GM19025 (cell line): Measurements from ENCODE around the gene KRTAP12-3.
"Not testable (repeated sequence)": the region's sequence is repeated elsewhere in the genome, so short reads cannot be mapped to it uniquely, and the experiment has no call there.

Experiments
- ATAC-seq: cut with Tn5 transposase; IDR thresholded peaks from one replicate; pipeline ENCODE4 v1.9.1; 2021; ENCODE audit warnings: mild to moderate bottlenecking, low read depth, moderate library complexity; ENCODE audit not compliant: unreplicated experiment

The KRTAP12-3 gene

DNA sequence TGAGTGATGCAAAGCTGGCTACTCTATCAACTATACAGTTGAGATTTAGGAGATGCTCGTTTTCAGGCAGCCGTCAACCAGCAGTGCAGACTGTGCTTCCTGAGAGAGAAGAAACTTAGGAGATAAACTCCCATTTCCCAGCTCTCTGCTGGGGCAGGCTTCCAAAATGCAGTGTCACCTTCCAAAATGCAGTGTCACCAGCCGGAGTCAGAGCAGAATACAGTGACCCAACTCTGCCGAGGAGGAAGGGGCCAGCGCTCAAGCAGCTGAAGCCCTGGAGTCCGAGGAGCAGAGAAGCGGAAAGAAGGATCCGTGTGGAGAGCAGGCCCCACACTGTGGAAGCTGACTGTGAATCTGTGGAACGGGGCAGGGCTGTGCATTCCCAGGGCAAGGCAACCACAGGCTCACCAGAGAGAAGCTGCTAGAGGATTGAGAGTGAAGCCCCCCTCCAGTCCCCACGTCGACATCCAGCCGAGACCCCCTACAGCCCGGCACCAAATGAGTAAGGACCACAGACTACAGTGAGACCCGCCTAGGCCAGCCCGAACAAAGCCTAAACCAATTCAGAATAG lies 24.9 kb downstream of the KRTAP12-3 start:
- no peak for ATAC-seq

DNA sequence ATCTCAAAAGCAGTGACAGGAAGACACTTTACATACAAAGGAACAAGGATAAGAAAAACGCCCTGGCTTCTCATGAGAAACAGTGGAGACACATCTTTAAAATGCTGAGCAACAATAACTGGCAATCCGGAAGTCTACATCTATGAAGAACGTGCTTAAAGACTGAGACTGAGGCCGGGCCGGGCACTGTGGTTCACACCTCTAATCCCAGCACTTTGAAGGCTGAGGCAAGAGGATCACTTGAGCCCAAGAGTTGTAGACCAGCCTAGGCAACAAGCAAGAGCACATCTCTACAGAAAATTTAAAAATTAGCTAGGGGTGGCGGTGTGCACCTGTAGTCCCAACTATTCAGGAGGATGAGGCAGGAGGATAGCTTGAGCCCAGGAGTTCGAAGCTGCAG lies 26.3 kb downstream of the KRTAP12-3 start:
- no peak for ATAC-seq

DNA sequence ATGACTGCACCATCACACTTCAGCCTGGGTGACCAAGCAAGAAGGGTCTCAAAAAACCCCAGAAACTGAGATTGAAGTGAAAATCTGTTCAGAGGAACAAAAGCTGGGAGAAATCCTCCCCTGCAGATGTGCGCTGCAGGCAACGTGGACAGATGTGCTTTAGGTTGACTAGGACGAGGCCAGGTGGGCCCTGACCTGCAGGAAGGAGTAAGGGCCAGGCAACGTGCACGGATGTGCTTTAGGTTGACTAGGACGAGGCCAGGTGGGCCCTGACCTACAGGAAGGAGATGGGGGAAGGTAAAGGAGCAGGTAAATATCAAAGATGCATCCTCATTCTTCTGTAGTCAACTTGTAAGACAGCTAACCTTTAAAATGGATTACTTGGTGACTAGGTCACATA lies 26.8 kb downstream of the KRTAP12-3 start:
- ATAC-seq, result no peak

DNA sequence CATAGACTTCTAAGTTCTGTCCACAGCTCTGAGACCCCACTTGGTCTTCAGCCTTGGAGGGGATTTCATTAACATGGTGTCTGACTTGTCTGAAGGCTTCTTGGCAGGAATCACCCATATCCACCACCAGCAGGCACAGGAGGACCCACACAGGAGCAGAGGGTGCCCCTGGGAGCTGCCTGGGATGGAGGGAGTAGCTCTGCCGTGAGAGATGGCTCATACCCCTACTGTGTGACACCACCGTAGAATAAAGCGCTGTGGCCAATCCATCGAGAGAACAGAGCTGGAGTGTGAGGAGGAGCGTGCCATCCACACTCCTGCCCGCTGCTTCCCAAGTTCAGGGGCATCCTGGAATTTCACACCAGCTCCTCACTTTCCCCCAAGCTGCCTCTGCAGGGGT lies 27.3 kb downstream of the KRTAP12-3 start:
- ATAC-seq, result not testable (repeated sequence)

DNA sequence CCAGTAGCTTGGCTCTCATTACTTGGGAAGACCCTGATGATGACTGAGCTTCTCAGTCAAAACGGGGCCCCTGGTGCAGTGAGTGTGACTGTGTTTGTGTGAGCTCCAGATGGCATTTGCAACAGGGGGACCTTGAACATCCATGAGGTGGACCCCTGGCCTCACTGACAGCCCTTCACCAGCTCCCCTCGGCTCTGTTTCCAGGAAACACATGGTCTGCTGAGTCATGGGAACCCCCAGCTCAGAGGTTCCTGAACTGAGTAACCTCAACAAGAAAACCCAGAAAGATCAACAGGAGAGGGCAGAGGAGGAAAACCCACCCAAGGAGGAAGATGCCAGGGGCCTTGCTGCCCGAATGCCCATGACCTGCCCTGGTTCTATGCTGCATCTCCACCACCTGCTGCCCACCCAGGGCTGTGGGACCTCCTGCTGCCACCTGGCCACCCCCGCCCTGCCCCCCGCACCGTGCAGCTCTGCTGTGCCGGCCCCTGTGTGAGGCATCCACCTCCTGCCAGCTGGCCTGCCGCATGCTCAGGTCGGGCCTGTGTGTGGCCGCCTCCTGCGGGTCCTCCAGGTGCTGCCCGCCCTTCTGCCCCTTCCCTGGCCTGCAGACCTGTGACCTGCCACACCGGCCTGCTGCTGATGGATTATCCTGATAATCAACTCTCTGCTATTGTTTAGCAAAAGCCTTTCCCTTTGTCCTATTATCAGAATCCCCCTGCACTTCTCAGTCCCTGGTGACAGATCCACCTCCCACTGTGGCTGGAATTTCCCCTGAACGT lies 28.5 kb downstream of the KRTAP12-3 start:
- ATAC-seq, result no peak

DNA sequence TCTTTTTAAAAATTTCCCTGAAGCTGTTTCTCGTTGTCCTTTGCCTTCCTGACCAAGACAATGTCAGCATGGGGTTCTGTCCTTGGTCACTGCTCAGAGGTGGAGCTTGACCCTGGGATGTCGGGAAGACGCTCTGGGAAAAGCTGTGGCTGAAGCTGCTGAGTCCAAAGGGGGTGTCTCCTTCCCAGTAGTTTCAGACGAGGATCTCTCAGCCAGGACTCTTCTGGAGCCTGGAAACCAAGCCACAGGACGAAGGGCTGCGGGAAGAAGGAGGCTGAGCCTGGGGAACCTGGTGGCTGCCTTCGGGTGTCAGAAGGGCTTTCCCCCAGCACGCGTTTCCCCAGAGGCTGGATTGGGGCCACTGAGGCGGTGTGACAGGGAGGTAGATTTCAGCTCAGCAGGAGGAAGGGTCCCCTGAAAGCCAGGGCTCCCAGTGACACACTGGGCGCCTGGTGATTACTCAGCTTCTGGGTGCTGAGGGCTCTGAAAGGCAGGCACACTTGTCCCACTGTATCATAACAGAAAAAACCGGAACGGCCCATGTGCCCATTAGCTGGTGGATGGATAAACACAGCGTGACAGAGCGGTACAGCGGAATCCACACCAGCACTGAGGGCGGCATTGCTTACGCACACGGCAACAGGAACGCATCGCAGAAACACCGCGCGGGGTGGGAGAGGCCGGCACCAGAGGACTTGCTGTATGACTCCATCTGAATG lies 29.3 kb downstream of the KRTAP12-3 start:
- ATAC-seq, result no peak

DNA sequence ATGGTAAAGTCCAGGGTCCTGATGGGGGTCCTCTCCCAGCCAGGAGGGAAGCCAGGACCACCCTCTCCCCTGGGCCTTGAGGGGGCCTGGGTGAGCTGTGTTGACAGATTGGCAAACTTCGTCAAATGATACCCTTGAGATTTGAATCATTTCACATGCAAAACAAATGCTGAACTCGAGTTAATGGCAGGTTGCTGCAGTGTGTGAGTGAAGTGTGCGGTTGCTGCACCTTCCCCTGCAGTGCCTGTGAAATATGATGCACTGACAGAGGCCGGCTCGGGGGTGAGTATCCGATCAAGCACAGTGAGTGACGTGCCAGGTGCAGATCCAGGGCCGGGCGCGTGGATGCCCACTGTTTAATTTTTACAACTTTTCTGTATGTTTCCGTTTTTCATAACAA lies 29.9 kb downstream of the KRTAP12-3 start:
- ATAC-seq, result no peak

DNA sequence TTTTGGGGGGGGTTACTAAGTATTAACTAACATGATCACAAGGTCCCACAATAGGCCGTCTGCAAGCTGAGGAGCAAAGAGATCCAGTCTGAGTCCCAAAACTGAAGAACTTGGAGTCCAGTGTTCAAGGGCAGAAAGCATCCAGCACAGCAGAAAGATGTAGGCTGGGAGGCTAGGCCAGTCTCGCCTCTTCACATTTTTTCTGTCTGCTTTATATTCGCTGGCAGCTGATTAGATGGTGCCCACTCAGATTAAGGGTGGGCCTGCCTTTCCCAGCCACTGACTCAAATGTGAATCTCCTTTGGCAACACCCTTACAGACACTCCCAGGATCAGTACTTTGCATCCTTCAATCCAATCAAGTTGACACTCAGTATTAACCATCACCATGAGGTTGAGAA lies 32.0 kb downstream of the KRTAP12-3 start:
- not testable (repeated sequence) for ATAC-seq

DNA sequence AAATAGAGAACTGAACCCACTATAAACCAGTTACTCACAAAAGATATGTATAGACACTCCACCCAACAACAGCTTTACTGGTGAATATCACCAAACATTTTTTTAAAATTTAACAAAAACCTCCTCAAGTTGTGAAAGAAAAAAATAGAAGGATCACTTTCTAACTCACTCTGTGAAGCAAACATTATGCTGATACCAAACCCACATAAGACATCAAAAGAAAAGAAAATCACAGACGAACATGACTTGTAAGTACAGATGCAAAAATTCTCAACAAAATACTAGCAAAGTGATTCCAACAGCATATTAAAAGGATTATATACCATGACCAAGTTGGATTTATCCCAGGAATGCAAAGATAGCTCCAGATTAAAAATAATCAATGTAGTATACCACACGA lies 34.0 kb downstream of the KRTAP12-3 start:
- ATAC-seq, result no peak

DNA sequence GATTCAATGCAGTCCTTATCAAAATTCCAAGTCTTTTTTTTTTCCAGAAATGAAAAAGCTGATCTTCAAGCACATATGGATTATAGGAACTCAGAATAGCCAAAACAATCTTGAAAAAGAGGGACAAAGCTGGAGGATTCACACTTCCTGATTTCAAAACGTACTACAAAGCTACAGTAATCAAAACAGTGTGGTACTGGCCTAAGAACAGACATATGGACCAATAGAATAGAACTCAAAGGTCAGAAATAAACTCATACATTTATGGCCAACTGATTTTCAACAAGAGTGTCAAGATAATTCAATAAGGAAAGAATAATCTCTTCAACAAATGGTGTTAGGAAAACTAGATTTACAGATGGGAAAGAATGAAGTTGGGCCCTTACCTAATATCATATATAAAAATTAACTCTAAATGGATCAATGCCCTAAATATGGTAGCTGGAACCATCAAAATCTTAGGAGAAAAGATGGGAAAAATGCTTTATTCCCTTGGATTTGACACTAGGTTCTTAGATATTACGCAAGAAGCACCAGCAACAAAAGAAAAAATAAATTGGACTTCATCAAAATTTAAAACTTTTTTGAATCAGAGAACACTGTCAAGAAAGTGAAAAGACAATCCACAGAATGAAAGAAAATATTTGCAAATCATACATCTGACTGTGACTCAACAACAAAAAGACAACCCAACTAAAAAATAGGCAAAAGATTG lies 35.2 kb downstream of the KRTAP12-3 start:
- no peak for ATAC-seq

DNA sequence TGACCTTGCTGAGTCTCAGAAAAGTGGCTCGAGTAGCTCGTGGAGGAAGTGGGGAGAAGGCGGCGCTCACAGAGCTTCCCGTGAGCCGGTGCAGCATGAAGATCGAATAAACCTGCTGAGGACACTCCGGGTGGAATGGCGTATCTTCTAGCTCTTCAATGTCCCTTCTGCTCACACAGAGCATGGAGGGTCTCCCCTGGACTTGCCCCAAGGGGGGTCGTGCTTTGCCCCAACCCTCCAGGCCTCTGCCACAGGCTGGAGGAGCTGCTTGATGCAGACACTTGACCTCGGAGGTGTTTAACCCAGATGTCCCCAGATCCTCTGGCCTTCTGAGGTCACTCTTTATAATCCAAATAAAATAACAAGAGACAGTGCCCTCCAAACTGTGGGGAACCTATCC lies 37.0 kb downstream of the KRTAP12-3 start:
- ATAC-seq, result no peak

DNA sequence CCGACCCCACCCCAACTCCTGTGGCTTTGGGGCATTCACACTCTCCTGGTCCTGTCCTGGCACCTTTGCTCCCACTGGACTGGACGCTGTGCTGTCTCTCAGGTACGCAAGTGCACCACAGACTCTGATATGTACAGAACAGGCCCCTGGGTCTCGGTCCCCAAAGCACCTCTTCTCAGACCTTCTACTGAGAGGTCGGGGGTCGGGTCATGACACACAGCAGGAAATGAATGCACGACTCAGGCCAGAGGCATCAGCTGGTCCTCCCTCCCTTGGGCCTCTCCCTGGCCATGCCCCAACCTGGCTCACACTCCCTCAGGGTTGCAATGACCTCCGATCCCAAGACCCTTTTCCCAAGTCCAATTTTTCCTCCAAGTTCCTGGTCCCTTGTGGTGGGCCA lies 37.5 kb downstream of the KRTAP12-3 start:
- ATAC-seq, result no peak

DNA sequence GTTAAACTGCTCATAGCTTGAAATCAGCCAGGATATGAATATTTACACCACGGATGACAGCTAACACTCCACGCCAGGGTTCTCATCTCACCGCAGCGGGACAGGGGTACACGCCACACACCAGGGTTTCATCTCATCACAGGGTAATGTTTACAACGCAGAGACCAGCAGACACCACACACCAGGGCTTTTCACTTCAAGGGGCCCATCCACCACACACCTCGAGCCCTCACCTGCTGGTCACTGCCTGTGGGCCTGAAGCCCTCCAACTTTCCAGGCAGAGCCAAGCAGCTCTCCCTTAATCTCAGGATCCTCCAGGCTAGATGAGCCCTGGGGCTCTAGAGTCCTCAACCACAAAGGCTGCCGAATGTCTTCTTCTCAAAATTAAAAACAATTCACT lies 37.9 kb downstream of the KRTAP12-3 start:
- ATAC-seq, result no peak

DNA sequence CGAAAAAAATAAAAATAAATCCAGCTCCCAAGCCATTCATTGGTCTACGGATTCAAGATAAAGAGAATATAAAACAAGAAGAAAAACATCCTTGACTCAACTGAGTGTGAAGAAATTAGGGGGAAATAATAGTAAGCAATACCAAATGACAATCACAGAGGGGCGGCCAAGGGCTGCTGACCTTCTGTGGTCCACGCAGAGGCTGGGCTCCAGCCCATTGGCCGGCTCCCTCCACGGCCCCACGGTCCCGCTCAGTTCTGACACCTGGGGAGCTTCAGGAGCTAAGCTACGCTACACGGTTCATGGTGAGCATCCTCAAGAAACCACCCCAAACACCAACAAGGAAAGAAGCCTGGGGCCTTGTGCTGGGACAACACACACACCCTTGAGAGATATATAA lies 38.8 kb downstream of the KRTAP12-3 start:
- no peak for ATAC-seq

DNA sequence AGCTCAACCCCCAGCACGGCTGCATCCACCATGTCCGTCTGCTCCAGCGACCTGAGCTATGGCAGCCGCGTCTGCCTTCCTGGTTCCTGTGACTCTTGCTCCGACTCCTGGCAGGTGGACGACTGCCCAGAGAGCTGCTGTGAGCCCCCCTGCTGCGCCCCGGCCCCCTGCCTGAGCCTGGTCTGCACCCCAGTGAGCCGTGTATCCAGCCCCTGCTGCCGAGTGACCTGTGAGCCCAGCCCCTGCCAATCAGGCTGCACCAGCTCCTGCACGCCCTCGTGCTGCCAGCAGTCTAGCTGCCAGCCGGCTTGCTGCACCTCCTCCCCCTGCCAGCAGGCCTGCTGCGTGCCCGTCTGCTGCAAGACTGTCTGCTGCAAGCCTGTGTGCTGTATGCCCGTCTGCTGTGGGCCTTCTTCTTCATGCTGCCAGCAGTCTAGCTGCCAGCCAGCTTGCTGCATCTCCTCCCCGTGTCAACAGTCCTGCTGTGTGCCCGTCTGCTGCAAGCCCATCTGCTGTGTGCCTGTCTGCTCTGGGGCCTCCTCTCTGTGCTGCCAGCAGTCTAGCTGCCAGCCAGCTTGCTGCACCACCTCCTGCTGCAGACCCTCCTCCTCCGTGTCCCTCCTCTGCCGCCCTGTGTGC lies 39.6 kb downstream of the KRTAP12-3 start, which contains the start of gene KRTAP10-12:
Gene KRTAP10-12, plus strand, starts transcription at position 1 of the 639 bp plus-strand sequence. Its CDS starts 30 bp downstream, at position 31.
- ATAC-seq, result not testable (repeated sequence)

DNA sequence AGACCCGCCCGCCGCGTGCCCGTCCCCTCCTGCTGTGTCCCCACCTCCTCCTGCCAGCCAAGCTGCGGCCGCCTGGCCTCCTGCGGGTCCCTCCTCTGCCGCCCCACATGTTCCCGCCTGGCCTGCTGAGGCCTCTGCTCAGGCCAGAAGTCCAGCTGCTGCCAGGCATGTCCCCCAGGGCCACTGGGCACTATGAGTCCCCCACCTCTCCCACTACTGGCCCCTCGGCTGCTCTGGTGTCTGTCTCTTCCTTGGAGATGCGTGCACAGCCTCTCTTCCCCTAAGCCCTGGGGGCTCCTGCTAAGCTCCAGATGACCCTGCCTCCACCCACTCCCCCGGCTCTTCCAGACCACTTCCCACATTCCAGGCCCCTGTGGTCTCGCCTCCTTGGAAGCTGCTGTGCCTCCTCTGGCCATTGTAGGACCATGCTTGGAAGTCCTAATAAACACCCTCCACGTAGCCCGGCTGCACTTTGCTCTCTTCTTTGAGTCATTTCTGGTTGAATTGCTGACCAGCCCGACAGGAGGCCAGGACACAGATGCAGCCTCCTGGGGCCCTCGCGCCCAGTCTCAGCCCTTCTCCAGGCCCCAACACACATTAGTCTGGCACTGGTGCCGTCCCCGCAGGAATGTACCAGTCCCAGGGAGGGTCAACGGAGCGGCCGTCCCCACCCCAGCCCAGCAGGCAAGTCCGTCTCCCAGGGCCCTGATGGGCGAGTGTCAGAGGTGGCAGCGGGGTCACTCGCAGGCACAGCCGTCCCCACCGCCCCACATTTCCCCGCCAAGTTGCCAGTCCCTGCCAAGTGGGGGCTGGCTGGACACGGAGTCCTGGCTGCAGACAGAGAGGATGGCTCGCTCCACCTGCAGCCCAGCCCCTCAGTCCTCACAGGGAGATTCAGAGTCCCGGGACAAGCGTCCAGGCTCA lies 40.3 kb downstream of the KRTAP12-3 start:
- no peak for ATAC-seq

DNA sequence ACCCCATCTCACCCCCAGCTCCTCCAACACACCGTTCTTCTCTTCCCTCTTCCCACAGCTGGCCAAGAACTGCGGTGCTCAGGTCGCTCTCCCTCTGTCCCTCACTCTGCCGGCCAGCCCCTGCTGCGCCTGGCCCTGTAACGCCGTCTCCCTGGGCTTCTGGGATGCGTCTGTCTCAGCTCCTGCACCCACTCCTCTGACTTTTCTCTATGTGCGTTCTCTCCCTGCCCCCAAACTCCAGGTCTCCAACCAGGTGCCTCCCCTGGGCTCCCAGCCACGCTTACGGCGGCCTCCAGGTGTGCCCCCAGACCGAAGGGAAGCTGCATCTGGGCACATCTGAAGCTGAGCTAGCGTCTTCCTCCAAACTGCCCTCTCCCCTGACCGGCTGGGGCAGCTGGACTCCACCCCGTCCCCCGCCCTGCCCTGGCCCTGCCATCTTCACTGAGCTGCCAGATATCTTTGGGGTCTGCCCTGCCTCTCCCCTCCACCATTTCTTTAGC lies 41.8 kb downstream of the KRTAP12-3 start:
- ATAC-seq, result no peak

DNA sequence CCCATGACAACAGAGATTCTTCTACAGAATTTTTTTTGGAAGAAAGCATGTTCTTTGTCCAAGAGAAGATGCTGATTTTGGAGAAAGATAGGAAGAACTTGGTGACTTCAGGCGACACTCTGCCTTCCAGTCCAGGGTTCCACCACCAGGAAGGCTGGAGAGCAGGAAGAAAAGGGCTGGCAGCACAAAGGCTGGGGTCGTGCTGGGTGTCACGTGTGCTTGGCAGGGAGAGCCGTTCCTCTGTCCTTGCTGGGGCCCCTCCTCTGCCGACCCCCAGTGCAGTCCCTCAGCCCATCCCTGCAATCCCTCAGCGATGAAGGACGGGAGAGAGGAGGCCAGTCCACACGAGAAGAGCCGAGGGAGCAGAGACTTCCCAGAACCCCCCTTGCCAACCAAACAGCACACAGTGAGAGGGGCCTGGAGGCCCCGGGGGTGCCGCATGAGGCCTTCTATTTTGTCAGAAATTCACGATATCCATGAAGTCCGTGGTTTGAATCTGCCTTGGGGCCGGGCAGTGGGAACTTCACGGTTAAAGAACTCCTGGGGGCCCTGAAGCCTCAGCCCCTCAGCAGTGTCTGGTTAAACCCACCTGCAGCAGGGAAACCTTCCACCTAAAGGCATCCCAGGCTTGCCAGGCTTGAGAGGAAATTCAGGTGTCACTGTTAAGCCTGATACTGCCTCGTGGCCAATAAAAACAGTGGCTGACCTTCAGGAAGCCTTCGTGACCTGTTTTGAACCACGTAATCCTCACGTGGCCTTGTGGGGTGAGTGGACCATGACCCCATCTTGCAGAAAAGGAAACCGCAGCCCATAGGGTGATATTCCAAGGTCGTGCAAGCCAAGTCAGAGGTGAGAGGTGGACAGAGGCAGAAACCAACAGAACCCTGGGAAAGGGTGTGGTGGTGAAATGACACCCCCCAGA lies 42.6 kb downstream of the KRTAP12-3 start:
- ATAC-seq, result no peak
